ENCODE measurements around the gene ANKFN1. TPM values are rescaled to one million over a fixed set of nuclear protein-coding genes. Genes with fewer than 3 reads are reported as not detected.

ANKFN1 gene
- polyA plus RNA-seq, 3 donors: not detected

- WGBS (ENCODE audit: insufficient coverage): 84% methylated on average over 2 of the region's 7 CpGs
These were observed 404.8 kb downstream of the ANKFN1 start for GRCh38 chr17:56558088-56558487.

More at GRCh38 chr17:56558088-56558487, 404.8 kb downstream of the ANKFN1 start:
- Histone ChIP-seq H4K20me1 (ENCODE audit: insufficient read depth, low read length) (no peaks in the 10 kb centered on the region), H3K27ac (ENCODE audit: low read depth in 1 of 2, low read length in 2 of 2) (no peak overlapping the region), H3K9me3 (replicated peaks in 1 of 2; ENCODE audit: control insufficient read depth in 1 of 2, insufficient read depth in 1 of 2, low read length in 2 of 2) (no peaks in the 10 kb centered on the region), H3K9ac (ENCODE audit: insufficient read depth, low read length, poor library complexity, severe bottlenecking) (no peak overlapping the region), H3K27me3 (ENCODE audit: control insufficient read depth in 2 of 2, insufficient read depth in 2 of 2, low read length in 2 of 2) (no peaks in the 10 kb centered on the region), H3K4me2 (replicated peaks; ENCODE audit: extremely low read depth, low read length, poor library complexity, severe bottlenecking) (no peak overlapping the region), H3K4me1 (ENCODE audit: control insufficient read depth in 1 of 2, insufficient read depth in 2 of 2, low read length in 2 of 2) (no peaks in the 10 kb centered on the region), H2AFZ (ENCODE audit: insufficient read depth, low read depth, low read length, poor library complexity, severe bottlenecking) (no peak overlapping the region), H3K36me3 (replicated peaks in 1 of 2; ENCODE audit: control insufficient read depth in 1 of 2, insufficient read depth in 2 of 2, low read length in 2 of 2) (no peaks in the 10 kb centered on the region), H3K4me3 (replicated peaks in 1 of 3; ENCODE audit: low read depth in 2 of 3, low read length in 3 of 3) (no peak overlapping the region), H3K79me2 (ENCODE audit: insufficient read depth, low read length) (no peaks in the 10 kb centered on the region)
- Mint-ChIP-seq H3K9me3 (peaks cover 0 to 4% (median 0%) of the 10 kb centered on the region in 7 donors), H3K4me3 (no peak overlapping the region), H3K4me1 (no peaks in the 10 kb centered on the region), H3K36me3 (no peaks in the 10 kb centered on the region), H3K27me3 (ENCODE audit: low read depth in 3 of 3) (peaks cover 0 to 3% (median 0%) of the 10 kb centered on the region in 3 donors), H3K27ac (no peak overlapping the region)
- no peak for DNase-seq
- TF ChIP-seq, protein P1, sequence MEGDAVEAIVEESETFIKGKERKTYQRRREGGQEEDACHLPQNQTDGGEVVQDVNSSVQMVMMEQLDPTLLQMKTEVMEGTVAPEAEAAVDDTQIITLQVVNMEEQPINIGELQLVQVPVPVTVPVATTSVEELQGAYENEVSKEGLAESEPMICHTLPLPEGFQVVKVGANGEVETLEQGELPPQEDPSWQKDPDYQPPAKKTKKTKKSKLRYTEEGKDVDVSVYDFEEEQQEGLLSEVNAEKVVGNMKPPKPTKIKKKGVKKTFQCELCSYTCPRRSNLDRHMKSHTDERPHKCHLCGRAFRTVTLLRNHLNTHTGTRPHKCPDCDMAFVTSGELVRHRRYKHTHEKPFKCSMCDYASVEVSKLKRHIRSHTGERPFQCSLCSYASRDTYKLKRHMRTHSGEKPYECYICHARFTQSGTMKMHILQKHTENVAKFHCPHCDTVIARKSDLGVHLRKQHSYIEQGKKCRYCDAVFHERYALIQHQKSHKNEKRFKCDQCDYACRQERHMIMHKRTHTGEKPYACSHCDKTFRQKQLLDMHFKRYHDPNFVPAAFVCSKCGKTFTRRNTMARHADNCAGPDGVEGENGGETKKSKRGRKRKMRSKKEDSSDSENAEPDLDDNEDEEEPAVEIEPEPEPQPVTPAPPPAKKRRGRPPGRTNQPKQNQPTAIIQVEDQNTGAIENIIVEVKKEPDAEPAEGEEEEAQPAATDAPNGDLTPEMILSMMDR (IDR thresholded peaks at IDR 0.05): no peak
- intact Hi-C loops (cut with micrococcal nuclease): no loop called here

Small RNA genes lying within 50 kb of the gene (small RNA-seq; reads per million reads assigned to genes)
- gene AC006600.1 (ENCODE audit: insufficient read length, low read depth): not detected
